Myocyte (in vitro differentiated cells): Measurements from ENCODE around the gene DAAM2. TPM values are rescaled to one million over a fixed set of nuclear protein-coding genes. Genes with fewer than 3 reads are reported as not detected.

Experiments
- DNase-seq: peaks from one replicate; pipeline ENCODE4 v3.0.0-alpha.2; 2012; ENCODE audit warnings: low read depth
- total RNA-seq: library from RNA; depleted of rRNA; stranded (reverse); fragments of >200 nt; gene quantifications from 2 replicates; pipeline ENCODE4 v1.2.3, GENCODE V29; 2014

DAAM2 gene
- total RNA-seq, 1 donor from 2014 or later: 20.1 TPM

GRCh38 chr6:39881851-39882530 is 89.8 kb downstream of the DAAM2 start:
- DNase-seq: peak; percentile 93

DNA sequence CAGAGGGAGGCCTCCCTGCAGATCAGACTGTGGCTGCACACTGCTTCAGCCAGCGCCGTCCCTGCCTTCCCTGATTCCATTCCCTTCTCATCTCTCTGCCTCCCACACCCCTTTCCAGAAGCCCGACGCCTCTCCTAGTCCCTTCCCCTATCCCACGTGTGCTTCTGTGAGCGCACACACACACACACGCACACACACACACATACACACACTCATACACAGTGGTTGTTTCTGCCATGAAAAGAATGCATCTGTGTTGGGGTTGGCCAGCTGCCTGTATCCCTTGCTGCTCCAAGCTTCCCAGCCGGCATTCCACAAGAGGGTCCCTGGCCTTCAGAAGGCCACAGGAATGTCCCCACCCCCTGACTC is 90.3 kb downstream of the DAAM2 start:
- DNase-seq: peak; percentile 99

DNA sequence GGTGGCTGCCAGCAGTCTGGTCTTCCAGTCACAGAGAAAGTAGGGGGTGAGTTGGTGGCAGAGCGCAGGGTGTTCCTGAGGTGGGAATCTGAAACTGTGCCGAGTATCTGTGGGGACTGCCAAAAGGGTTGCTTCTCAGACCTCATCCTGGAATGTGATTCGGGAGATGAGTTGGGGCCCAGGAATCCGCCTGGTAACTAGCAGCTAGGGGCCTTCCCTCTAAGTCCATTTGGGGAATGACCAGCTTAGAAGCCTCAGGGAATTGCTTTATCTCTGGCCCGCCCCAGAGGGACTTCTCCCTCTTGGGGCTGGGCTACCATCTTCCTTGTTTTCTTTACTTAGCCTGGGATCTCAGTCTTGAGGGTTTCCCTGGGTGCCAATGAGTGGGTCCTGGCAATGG is 92.5 kb downstream of the DAAM2 start:
- DNase-seq: peak; percentile 97

GRCh38 chr6:39885691-39886090 is 93.5 kb downstream of the DAAM2 start:
- DNase-seq: no peak

GRCh38 chr6:39886871-39887270 is 94.7 kb downstream of the DAAM2 start:
- peak; percentile 78 for DNase-seq

DNA sequence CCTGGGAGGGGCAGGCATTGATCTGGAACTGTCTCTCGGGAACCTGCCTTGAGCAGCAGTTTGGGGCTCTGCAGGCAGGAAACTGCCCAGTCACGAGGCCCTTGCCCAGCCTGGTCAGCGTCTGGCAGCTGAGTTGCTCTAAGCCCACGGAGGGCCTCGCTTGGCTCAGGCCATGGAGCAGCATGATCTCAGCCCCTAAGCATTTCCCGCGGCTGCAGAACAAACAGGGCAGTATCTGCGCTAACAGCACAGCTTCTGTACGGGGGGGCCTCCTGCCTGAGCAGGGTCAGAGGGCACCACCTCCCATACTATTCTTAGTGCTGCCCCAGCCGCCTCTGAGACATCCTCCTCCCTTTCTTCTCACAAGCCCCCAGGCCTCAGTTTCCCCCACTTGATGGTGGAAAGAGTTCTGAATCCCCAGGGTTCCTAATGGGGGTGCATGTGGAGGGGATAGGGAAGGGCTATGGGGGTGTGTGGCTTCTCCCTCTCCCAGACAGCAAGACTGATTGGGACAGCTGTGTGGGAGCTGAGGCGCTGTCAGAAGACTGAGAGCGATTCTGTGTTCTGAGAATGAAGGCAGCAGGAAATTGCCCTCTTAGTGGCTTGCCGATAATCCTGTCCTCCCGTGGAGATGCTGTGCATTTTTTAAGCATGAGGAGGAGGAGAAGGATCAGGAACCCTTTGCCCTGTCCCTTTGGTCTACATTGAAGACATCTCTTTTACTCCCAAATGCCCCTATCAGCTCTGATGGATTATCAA is 95.7 kb downstream of the DAAM2 start:
- peak; percentile 99 for DNase-seq

- peak; percentile 55 for DNase-seq
Observed at GRCh38 chr6:39889229-39889628, 97.1 kb downstream of the DAAM2 start.

DNA sequence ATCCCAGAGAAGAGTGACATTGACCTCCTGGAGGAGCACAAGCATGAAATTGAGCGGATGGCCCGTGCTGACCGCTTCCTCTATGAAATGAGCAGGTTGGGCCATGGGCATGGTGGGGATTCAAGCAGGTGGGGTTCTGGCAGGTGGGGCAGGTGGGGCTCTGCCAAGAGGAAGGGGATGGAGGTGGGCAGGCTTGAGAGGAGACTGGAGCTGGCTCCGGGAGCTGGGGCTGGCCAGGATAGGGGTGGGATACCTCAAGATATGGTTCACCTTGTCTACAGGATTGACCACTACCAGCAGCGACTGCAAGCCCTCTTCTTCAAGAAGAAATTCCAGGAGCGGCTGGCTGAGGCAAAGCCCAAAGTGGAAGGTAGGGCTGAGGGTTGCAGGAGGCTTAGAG is 99.2 kb downstream of the DAAM2 start:
- no peak for DNase-seq

DNA sequence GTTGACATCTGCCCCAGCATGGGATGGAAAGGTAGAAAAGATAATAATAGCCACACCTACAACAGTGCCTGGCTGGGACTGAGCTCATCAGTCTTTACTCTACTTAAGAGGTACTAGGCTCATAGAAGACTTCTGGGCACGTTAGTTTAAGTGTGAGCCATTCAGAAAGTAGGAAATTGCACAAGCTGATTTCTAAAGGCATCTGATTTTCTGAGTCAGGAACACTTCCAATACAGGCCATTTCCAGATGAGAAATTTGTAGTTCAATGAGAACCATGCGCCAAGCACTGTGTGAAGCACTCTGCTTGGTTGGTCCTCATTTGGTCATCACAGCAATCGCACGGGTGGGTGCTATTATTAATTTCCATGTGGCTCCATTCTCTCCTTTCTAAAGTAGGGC is 99.8 kb downstream of the DAAM2 start:
- no peak for DNase-seq

- DNase-seq: peak; percentile 82
Observed at GRCh38 chr6:39892490-39893129, 100.4 kb downstream of the DAAM2 start.

- DNase-seq: no peak
Observed at GRCh38 chr6:39893286-39893685, 101.1 kb downstream of the DAAM2 start.

GRCh38 chr6:39896701-39897100 is 104.5 kb downstream of the DAAM2 start:
- no peak for DNase-seq

DNA sequence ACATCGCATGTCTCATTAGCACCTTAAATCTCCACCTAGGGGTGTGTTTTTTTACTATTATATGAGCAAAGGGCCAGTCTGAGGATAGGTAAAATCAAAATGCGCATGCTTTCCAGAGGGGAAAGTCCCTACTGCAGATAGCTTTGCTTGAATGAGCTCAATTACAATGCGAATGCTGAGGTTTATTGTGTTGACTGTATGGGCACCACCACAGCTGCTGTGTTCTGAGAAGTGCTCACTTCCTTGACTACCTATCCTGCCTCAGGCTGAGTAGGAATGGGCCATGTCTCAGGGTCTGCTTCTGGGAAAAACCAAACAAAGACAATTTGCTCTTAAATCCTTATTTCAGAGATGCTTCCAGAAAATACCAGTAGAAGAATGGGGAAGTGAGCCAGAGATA is 105.5 kb downstream of the DAAM2 start:
- DNase-seq: no peak

GRCh38 chr6:39898625-39899024 is 106.4 kb downstream of the DAAM2 start:
- no peak for DNase-seq

GRCh38 chr6:39899554-39900295 is 107.5 kb downstream of the DAAM2 start:
- no peak for DNase-seq

GRCh38 chr6:39901116-39901655 is 109.0 kb downstream of the DAAM2 start:
- no peak for DNase-seq

DNA sequence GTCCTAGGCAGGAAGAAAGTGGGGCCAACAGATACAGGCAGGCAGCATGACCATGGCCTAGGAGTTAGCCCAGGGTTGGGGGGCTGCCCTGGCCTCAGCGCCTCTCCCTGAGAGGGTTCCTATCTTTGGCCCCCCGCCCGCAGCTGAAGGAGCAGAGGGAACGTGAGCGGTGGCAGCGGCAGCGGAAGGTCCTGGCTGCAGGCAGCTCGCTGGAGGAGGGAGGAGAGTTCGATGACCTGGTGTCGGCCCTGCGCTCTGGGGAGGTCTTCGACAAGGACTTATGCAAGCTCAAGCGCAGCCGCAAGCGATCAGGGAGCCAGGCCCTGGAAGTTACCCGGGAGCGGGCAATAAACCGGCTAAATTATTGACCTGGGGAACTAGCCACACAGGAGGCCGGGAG is 109.5 kb downstream of the DAAM2 start:
- DNase-seq: no peak

DNA sequence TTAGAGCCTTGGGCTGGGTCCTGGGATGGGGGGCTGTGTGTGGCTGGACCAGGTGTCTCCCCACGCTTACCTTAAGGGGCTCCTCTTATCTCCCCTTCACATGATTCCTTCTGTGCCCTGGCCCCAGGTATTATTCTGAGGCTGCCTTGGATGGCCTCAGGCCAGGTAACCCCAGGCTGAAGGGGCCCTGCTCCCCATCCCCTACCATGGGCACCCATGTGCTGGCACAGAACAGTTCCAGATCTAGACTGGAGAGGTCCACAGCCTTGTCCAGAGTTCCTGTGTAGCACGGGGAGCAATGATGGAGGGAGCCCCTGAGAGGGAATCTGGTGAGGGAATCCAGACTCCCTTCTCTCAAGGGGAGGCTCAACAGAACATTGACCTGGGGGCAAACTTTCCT is 110.0 kb downstream of the DAAM2 start:
- no peak for DNase-seq

- no peak for DNase-seq
Observed at GRCh38 chr6:39902786-39903465, 110.8 kb downstream of the DAAM2 start.

- DNase-seq: no peak
Observed at GRCh38 chr6:39903656-39904055, 111.5 kb downstream of the DAAM2 start.
